ENCODE data around the gene RPS6KA4. TPM values are rescaled to one million over a fixed set of nuclear protein-coding genes. Genes with fewer than 3 reads are reported as not detected.

The RPS6KA4 gene
- polyA plus RNA-seq, 1 donor (not counting 4 experiments of a cell fraction or from before 2014, with no cell fraction given): 52.4 TPM

GRCh38 chr11:64366751-64367150 is 7.8 kb downstream of the RPS6KA4 start:
- H3K9me3 ChIP-seq (ENCODE audit: control insufficient read depth, low read depth, low read length): no peaks in the 10 kb centered on the region
- peaks cover 40% of the 10 kb centered on the region in 2 experiments for H3K36me3 ChIP-seq (ENCODE audit: control insufficient read depth in 2 of 2, extremely low read depth in 1 of 2, insufficient read depth in 2 of 2, low read length in 2 of 2)
- H4K20me1 ChIP-seq (ENCODE audit: control insufficient read depth, extremely low read depth, insufficient read depth, low read length): peaks cover 9% of the 10 kb centered on the region
- H3K27me3 ChIP-seq (ENCODE audit: control insufficient read depth, extremely low read depth, insufficient read depth, low read length): no peaks in the 10 kb centered on the region
- no peak for DNase-seq (ENCODE audit: low read depth, low spot score)
- TF ChIP-seq CTCF (optimal IDR thresholded peaks at IDR 0.05 in 1 of 3, IDR thresholded peaks at IDR 0.05 in 1 of 3, conservative IDR thresholded peaks at IDR 0.05 in 1 of 3; ENCODE audit: extremely low read depth in 1 of 3, insufficient read depth in 2 of 3, low read length in 3 of 3) (no peak), EZH2 (IDR thresholded peaks at IDR 0.05; ENCODE audit: low read length) (no peak)
- H3K4me1 ChIP-seq (ENCODE audit: control insufficient read depth, extremely low read depth, insufficient read depth, low read length): peaks cover 7% of the 10 kb centered on the region
- H3K27ac ChIP-seq (ENCODE audit: control insufficient read depth, insufficient read depth, low read length): no peak overlapping the region
- peak; percentile 69 for FAIRE-seq
- no peak overlapping the region for H3K4me2 ChIP-seq (ENCODE audit: control insufficient read depth, extremely low read depth, insufficient read depth, low read depth, low read length)
- no peak overlapping the region for H2AFZ ChIP-seq (ENCODE audit: control insufficient read depth, low read length)
- peaks cover 14% of the 10 kb centered on the region for H3K79me2 ChIP-seq (ENCODE audit: control insufficient read depth, insufficient read depth, low read length)
- dilution Hi-C loops (cut with MboI; ENCODE audit: extremely low pct_ligation_motif_present, low sequenced_read_pairs): no loop called here
- H3K4me3 ChIP-seq (ENCODE audit: control insufficient read depth in 2 of 3, extremely low read depth in 1 of 3, insufficient read depth in 2 of 3, low read depth in 1 of 3, low read length in 3 of 3): no peak overlapping the region
- no peak overlapping the region for H3K9ac ChIP-seq (ENCODE audit: control insufficient read depth, extremely low read depth, insufficient read depth, low read length)
- H3K9me1 ChIP-seq (ENCODE audit: control insufficient read depth, extremely low read depth, insufficient read depth, low read length): no peaks in the 10 kb centered on the region

- H3K27ac ChIP-seq (ENCODE audit: control insufficient read depth, insufficient read depth, low read length): no peak overlapping the region
- no peaks in the 10 kb centered on the region for H3K9me3 ChIP-seq (ENCODE audit: control insufficient read depth, low read depth, low read length)
- TF ChIP-seq CTCF (optimal IDR thresholded peaks at IDR 0.05 in 1 of 3, IDR thresholded peaks at IDR 0.05 in 1 of 3, conservative IDR thresholded peaks at IDR 0.05 in 1 of 3; ENCODE audit: extremely low read depth in 1 of 3, insufficient read depth in 2 of 3, low read length in 3 of 3) (no peak), EZH2 (IDR thresholded peaks at IDR 0.05; ENCODE audit: low read length) (no peak)
- no peak overlapping the region for H3K9ac ChIP-seq (ENCODE audit: control insufficient read depth, extremely low read depth, insufficient read depth, low read length)
- H3K36me3 ChIP-seq (ENCODE audit: control insufficient read depth in 2 of 2, extremely low read depth in 1 of 2, insufficient read depth in 2 of 2, low read length in 2 of 2): peaks cover 28 to 33% of the 10 kb centered on the region in 2 experiments
- peaks cover 7% of the 10 kb centered on the region for H3K79me2 ChIP-seq (ENCODE audit: control insufficient read depth, insufficient read depth, low read length)
- H3K4me2 ChIP-seq (ENCODE audit: control insufficient read depth, extremely low read depth, insufficient read depth, low read depth, low read length): no peak overlapping the region
- H3K4me1 ChIP-seq (ENCODE audit: control insufficient read depth, extremely low read depth, insufficient read depth, low read length): peaks cover 7% of the 10 kb centered on the region
- FAIRE-seq (no peak), DNase-seq (ENCODE audit: low read depth, low spot score) (no peak)
- H3K9me1 ChIP-seq (ENCODE audit: control insufficient read depth, extremely low read depth, insufficient read depth, low read length): no peaks in the 10 kb centered on the region
- no peak overlapping the region for H2AFZ ChIP-seq (ENCODE audit: control insufficient read depth, low read length)
- H3K4me3 ChIP-seq (ENCODE audit: control insufficient read depth in 2 of 3, extremely low read depth in 1 of 3, insufficient read depth in 2 of 3, low read depth in 1 of 3, low read length in 3 of 3): no peak overlapping the region
- dilution Hi-C loops (cut with MboI; ENCODE audit: extremely low pct_ligation_motif_present, low sequenced_read_pairs): no loop called here
- H3K27me3 ChIP-seq (ENCODE audit: control insufficient read depth, extremely low read depth, insufficient read depth, low read length): no peaks in the 10 kb centered on the region
- peaks cover 9% of the 10 kb centered on the region for H4K20me1 ChIP-seq (ENCODE audit: control insufficient read depth, extremely low read depth, insufficient read depth, low read length)
Measured at GRCh38 chr11:64367931-64368672, 9.1 kb downstream of the RPS6KA4 start.
